K562 (cell line): Measurements from ENCODE around the gene SETD1B. TPM values are rescaled to one million over a fixed set of nuclear protein-coding genes. Genes with fewer than 3 reads are reported as not detected.

Experiments
- ARNT ChIP-seq, 2 experiments: fragments of 450-650 bp; IDR thresholded peaks; 2 replicates each; pipeline ENCODE4 v1.6.1; 2016; ENCODE audit warnings: mild to moderate bottlenecking in 1 of 2
- CREB3 ChIP-seq: fragments of 450-650 bp; conservative IDR thresholded peaks from 2 replicates; pipeline ENCODE4 v1.6.1; 2016; ENCODE audit warnings: missing genetic modification characterization, low read depth, mild to moderate bottlenecking, missing compliant biosample characterization, moderate library complexity
- ELK1 ChIP-seq: sonication (generic); formaldehyde crosslinking; IDR thresholded peaks from 2 replicates; pipeline ENCODE4 v1.8.1; 2022; ENCODE audit warnings: missing genetic modification reagents
- EP400 ChIP-seq: fragments of 450-650 bp; IDR thresholded peaks from 2 replicates; pipeline ENCODE4 v1.6.1; 2017; ENCODE audit warnings: antibody characterized with exemption, mild to moderate bottlenecking, moderate library complexity
- ETV1 ChIP-seq: fragments of 450-650 bp; conservative IDR thresholded peaks from 2 replicates; pipeline ENCODE4 v1.6.1; 2016; ENCODE audit warnings: missing genetic modification characterization, control low read depth, low read depth, missing compliant biosample characterization
- FOS ChIP-seq: IDR thresholded peaks from 3 replicates; pipeline ENCODE4 v1.6.1; 2011; ENCODE audit not compliant: insufficient read length; ENCODE audit errors: extremely low read depth
- GTF2E2 ChIP-seq: fragments of 200-800 bp; sonication (Bioruptor generic); IDR thresholded peaks from 2 replicates; pipeline ENCODE4 v1.6.1; 2016; ENCODE audit warnings: missing genetic modification characterization, missing compliant biosample characterization
- HDAC2 ChIP-seq: fragments of 450-650 bp; IDR thresholded peaks from 2 replicates; pipeline ENCODE4 v1.6.1; 2016; ENCODE audit warnings: mild to moderate bottlenecking
- HINFP ChIP-seq: fragments of 450-650 bp; conservative IDR thresholded peaks from 2 replicates; pipeline ENCODE4 v1.6.1; 2016; ENCODE audit warnings: missing genetic modification characterization, low read depth, mild to moderate bottlenecking, control low read depth, missing compliant biosample characterization
- NBN ChIP-seq: fragments of 450-650 bp; IDR thresholded peaks from 2 replicates; pipeline ENCODE4 v1.6.1; 2016; ENCODE audit warnings: low read depth, mild to moderate bottlenecking
- NCOR1 ChIP-seq: fragments of 450-650 bp; IDR thresholded peaks from 2 replicates; pipeline ENCODE4 v1.6.1; 2016; ENCODE audit warnings: mild to moderate bottlenecking, moderate library complexity
- RBM14 ChIP-seq: fragments of 200-400 bp; formaldehyde crosslinking; IDR thresholded peaks from 2 replicates; pipeline ENCODE4 v1.6.1; 2018; ENCODE audit warnings: low read depth, mild to moderate bottlenecking, low read length, moderate library complexity, borderline replicate concordance; ENCODE audit not compliant: insufficient read depth
- RCOR1 ChIP-seq, 2 experiments: IDR thresholded peaks; 2 replicates each; pipeline ENCODE4 v1.6.1; 2012; ENCODE audit warnings: low read depth in 2 of 2, low read length in 2 of 2, borderline replicate concordance in 1 of 2, improper control_type of control experiment in 1 of 2
- SMAD4 ChIP-seq: fragments of 250-450 bp; sonication (Bioruptor Pico); conservative IDR thresholded peaks from 2 replicates; pipeline ENCODE4 v1.8.0; 2021; ENCODE audit warnings: inconsistent platforms, mild to moderate bottlenecking, moderate library complexity
- ZBTB43 ChIP-seq: sonication (generic); formaldehyde crosslinking; IDR thresholded peaks from 2 replicates; pipeline ENCODE4 v1.8.0; 2023; ENCODE audit warnings: mild to moderate bottlenecking, missing genetic modification reagents
- ZNF282 ChIP-seq: sonication (generic); formaldehyde crosslinking; IDR thresholded peaks from 2 replicates; pipeline ENCODE4 v1.8.1; 2023; ENCODE audit warnings: missing genetic modification reagents
- ZNF511 ChIP-seq: sonication (generic); formaldehyde crosslinking; IDR thresholded peaks from 2 replicates; pipeline ENCODE4 v1.8.0; 2022; ENCODE audit warnings: mild to moderate bottlenecking, missing genetic modification reagents
- ZNF75A ChIP-seq: fragments of 450-650 bp; formaldehyde crosslinking; IDR thresholded peaks from 2 replicates; pipeline ENCODE4 v1.4.0; 2020; ENCODE audit warnings: mild to moderate bottlenecking
- polyA plus RNA-seq, 8 experiments: library from polyadenylated mRNA; depleted of rRNA in 4 of 8; stranded (reverse) in 5 of 8; unstranded in 3 of 8; fragments of >200 nt; fragmentation: Nextera tagmentation in 2 of 8; fragmentation: Illumina TruSeq in 1 of 8; extraction: Ambion mirVana in 2 of 8; extraction: Trizol in 1 of 8; gene quantifications; 2 replicates each; pipeline versions ENCODE4 v1.2.1 to v1.2.3, GENCODE V29; 2011 to 2014; ENCODE audit warnings: inconsistent platforms in 1 of 8, missing spikeins in 1 of 8
- total RNA-seq, 7 experiments: library from RNA; depleted of rRNA in 6 of 7; stranded (reverse); fragments of >200 nt in 6 of 7; fragmentation: Illumina TruSeq in 2 of 7; extraction: Trizol in 2 of 7; gene quantifications; 2 replicates each; pipeline versions ENCODE4 v1.2.1 to v1.2.3, GENCODE V29; 2011 to 2021; ENCODE audit warnings: low replicate concordance in 1 of 7

Gene SETD1B
- total and polyA plus RNA-seq, 9 of the 15 experiments (the other 6 are each of a cell fraction or from before 2014, with no cell fraction given), result 0.48 to 26.6 (median 2.3) TPM

GRCh38 chr12:121797937-121798786 is 5.6 kb upstream of the SETD1B start (continued):
- TF ChIP-seq ARNT (IDR thresholded peaks at IDR 0.05) (no peak), RBM14 (no peak), ETV1 (tag) (no peak), ZBTB43 (no peak), CREB3 (no peak), FOS (no peak), ELK1 (CRISPR knock-in tag) (no peak), ZNF282 (CRISPR knock-in tag) (no peak), EP400 (peak; percentile 74), ZNF511 (CRISPR knock-in tag) (no peak; the same call in 1 of the 2 replicates), GTF2E2 (tag) (no peak), NCOR1 (peak; percentile 18; the same call in 1 of the 2 replicates), SMAD4 (peak; percentile 22; the same call in 1 of the 2 replicates), NBN (no peak), ZNF75A (CRISPR knock-in tag) (no peak), RCOR1 (IDR thresholded peaks at IDR 0.05; ENCODE audit: borderline replicate concordance in 1 of 2, low read depth in 2 of 2, low read length in 2 of 2) (no peak), HINFP (tag) (no peak), HDAC2 (peak; percentile 14; the same call in 1 of the 2 replicates)
